Measurements from ENCODE around the gene CTCF. TPM values are rescaled to one million over a fixed set of nuclear protein-coding genes. Genes with fewer than 3 reads are reported as not detected.

The CTCF gene
- total RNA-seq, 2 donors from 2014 or later, result 24.5 to 31.6 TPM

DNA sequence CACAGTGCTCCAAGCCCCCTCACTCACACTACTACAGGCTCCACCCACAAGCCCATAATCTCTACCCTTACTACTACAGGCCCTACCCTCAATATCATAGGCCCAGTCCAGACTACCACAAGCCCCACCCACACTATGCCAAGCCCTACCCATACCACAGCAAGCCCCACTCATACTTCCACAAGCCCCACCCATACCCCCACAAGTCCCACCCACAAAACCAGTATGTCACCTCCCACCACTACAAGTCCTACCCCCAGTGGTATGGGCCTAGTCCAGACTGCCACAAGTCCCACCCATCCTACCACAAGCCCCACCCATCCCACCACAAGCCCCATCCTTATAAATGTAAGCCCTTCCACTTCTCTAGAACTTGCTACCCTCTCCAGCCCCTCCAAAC is 19.9 kb upstream of the CTCF start:
- H3K4me3 ChIP-seq, result no peak overlapping the region
- peak overlapping the region in 1 of 2 donors; percentile 39 for H3K27ac ChIP-seq
- H3K27me3 ChIP-seq, result no peaks in the 10 kb centered on the region
- DNase-seq (ENCODE audit: low spot score), result no peak
- TF ChIP-seq, protein P1, sequence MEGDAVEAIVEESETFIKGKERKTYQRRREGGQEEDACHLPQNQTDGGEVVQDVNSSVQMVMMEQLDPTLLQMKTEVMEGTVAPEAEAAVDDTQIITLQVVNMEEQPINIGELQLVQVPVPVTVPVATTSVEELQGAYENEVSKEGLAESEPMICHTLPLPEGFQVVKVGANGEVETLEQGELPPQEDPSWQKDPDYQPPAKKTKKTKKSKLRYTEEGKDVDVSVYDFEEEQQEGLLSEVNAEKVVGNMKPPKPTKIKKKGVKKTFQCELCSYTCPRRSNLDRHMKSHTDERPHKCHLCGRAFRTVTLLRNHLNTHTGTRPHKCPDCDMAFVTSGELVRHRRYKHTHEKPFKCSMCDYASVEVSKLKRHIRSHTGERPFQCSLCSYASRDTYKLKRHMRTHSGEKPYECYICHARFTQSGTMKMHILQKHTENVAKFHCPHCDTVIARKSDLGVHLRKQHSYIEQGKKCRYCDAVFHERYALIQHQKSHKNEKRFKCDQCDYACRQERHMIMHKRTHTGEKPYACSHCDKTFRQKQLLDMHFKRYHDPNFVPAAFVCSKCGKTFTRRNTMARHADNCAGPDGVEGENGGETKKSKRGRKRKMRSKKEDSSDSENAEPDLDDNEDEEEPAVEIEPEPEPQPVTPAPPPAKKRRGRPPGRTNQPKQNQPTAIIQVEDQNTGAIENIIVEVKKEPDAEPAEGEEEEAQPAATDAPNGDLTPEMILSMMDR (IDR thresholded peaks at IDR 0.05), result no peak
- peaks cover 77% of the 10 kb centered on the region for H3K36me3 ChIP-seq
- peaks cover 0 to 79% of the 10 kb centered on the region in 2 donors for H3K4me1 ChIP-seq
- H3K9me3 ChIP-seq, result no peaks in the 10 kb centered on the region

DNA sequence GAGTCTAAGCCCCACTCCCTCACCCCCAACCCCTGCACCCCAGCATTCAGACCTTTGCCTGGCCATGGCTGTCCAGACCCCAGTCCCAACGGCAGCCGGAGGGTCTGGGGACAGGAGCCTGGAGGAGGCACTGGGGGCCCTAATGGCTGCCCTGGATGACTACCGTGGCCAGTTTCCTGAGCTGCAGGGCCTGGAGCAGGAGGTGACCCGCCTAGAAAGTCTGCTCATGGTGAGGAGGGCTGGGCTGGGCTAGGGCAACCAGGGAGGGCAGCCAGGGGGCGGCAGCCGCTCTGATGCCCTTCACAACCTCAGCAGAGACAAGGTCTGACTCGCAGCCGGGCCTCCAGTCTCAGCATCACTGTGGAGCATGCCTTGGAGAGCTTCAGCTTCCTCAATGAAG is 19.3 kb upstream of the CTCF start:
- Histone ChIP-seq H3K36me3 (peaks cover 81% of the 10 kb centered on the region), H3K9me3 (no peaks in the 10 kb centered on the region), H3K4me1 (peaks cover 0 to 79% of the 10 kb centered on the region in 2 donors), H3K4me3 (no peak overlapping the region), H3K27me3 (no peaks in the 10 kb centered on the region), H3K27ac (no peak overlapping the region)
- no peak for DNase-seq (ENCODE audit: low spot score)
- TF ChIP-seq, protein P1 (IDR thresholded peaks at IDR 0.05), result no peak

DNA sequence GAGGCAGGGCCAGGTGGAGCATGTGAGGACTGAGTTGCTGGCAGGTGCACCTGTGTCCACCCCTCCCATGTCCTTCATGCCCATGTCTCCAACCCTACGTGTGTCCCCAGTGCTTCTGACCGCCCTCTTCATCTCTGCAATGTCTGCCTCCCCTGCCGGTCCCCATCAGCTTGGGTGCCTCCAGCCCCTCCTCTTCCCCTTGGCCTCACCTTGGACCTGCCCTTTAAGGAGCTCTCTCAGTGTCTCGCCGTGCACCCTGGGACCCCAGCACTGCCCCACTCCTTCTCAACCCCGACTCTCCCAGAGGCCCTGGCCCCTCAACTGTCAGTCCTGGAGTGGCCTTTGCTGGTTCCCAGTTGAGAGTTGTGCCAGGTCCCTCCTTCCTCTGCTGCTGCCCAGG is 18.7 kb upstream of the CTCF start:
- DNase-seq (ENCODE audit: low spot score), result no peak
- no peaks in the 10 kb centered on the region for H3K9me3 ChIP-seq
- peaks cover 0 to 74% of the 10 kb centered on the region in 2 donors for H3K4me1 ChIP-seq
- peaks cover 81% of the 10 kb centered on the region for H3K36me3 ChIP-seq
- no peak overlapping the region for H3K4me3 ChIP-seq
- TF ChIP-seq, protein P1 (IDR thresholded peaks at IDR 0.05), result no peak
- no peak overlapping the region for H3K27ac ChIP-seq
- H3K27me3 ChIP-seq, result no peaks in the 10 kb centered on the region

DNA sequence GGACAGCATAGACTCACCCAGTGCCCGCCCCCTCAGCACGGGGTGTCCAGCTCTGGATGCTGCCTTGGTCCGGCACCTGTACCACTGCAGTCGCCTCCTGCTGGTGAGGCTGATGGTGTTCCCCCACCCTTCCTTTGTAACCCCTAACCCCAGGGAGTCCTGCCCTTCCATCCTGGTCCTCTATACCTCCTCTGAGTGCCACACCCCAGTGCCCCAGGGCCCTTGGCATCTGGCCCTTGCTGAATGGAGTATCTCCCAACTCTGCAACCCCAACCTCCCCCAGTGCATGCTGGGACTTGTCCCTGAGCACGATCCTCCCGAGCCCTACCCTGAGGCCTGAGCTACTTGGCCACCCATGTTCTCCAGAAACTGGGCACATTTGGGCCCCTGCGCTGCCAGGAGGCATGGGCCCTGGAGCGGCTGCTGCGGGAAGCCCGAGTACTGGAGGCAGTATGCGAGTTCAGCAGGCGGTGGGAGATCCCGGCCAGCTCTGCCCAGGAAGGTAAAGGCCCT is 17.9 kb upstream of the CTCF start:
- Histone ChIP-seq H3K4me3 (no peak overlapping the region), H3K27me3 (no peaks in the 10 kb centered on the region), H3K9me3 (no peaks in the 10 kb centered on the region), H3K36me3 (peaks cover 85% of the 10 kb centered on the region), H3K4me1 (peaks cover 0 to 66% of the 10 kb centered on the region in 2 donors), H3K27ac (no peak overlapping the region)
- no peak for DNase-seq (ENCODE audit: low spot score)
- TF ChIP-seq, protein P1 (IDR thresholded peaks at IDR 0.05), result no peak

DNA sequence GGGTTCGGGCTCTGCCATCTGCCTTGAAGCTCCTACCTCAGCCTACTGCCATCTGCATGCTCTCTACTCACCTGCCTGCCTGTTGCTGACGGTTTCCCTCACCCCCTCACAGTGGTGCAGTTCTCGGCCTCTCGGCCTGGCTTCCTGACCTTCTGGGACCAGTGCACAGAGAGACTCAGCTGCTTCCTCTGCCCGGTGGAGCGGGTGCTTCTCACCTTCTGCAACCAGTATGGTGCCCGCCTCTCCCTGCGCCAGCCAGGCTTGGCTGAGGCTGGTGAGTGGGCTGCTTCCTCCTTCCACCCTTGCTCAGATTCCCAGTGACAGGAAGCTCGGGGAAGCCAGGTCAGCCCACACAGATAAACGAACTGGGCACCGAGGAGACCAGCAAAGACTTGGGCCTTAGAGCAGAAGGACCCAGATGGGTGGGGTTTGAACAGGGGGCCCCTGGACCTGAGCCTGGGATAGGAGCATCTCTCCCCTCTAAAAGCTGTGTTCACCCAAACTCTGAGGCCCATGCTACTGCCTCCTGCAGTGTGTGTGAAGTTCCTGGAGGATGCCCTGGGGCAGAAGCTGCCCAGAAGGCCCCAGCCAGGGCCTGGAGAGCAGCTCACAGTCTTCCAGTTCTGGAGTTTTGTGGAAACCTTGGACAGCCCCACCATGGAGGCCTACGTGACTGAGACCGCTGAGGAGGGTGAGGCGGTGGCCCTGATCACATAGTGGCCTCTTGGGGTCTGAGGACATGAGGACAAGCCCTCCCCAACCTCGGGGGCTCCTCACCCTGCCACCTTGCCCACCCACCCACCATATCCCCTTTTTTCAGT is 17.3 kb upstream of the CTCF start:
- Histone ChIP-seq H3K4me3 (no peak overlapping the region), H3K27me3 (no peaks in the 10 kb centered on the region), H3K4me1 (peaks cover 0 to 64% of the 10 kb centered on the region in 2 donors), H3K9me3 (no peaks in the 10 kb centered on the region), H3K36me3 (peaks cover 84% of the 10 kb centered on the region), H3K27ac (no peak overlapping the region)
- no peak for DNase-seq (ENCODE audit: low spot score)
- TF ChIP-seq, protein P1 (IDR thresholded peaks at IDR 0.05), result no peak

Data from right atrium auricular region (tissue), 2 donors.